Measurements from ENCODE around the gene AICDA.
"Not testable (repeated sequence)": the region's sequence is repeated elsewhere in the genome, so short reads cannot be mapped to it uniquely, and the experiment has no call there.

AICDA gene

GRCh38 chr12:8639936-8640335, 27.3 kb upstream of the AICDA start:
- Histone ChIP-seq H3K36me3 (no peaks in the 10 kb centered on the region), H3K9ac (no peak overlapping the region), H3K4me2 (no peak overlapping the region), H3K4me3 (no peak overlapping the region), H3K4me1 (peaks cover 14 to 28% (median 24%) of the 10 kb centered on the region in 10 experiments), H3K27ac (no peak overlapping the region), H4K20me1 (no peaks in the 10 kb centered on the region), H3K9me3 (replicated peaks in 1 of 11) (peaks cover 0 to 20% (median 4%) of the 10 kb centered on the region in 11 experiments; a peak in 8 of 22 replicates), H3K27me3 (no peaks in the 10 kb centered on the region)
- no peak for TF ChIP-seq Cebpa-rat (IDR thresholded peaks at IDR 0.05)

GRCh38 chr12:8638951-8639350, 26.3 kb upstream of the AICDA start:
- H3K4me1 ChIP-seq, result peaks cover 4 to 18% (median 14%) of the 10 kb centered on the region in 10 experiments
- H3K9ac ChIP-seq, result no peak overlapping the region
- H3K27me3 ChIP-seq, result no peaks in the 10 kb centered on the region
- no peak overlapping the region for H3K4me3 ChIP-seq
- no peaks in the 10 kb centered on the region for H3K36me3 ChIP-seq
- TF ChIP-seq Cebpa-rat (IDR thresholded peaks at IDR 0.05), result no peak
- no peaks in the 10 kb centered on the region for H4K20me1 ChIP-seq
- H3K4me2 ChIP-seq, result no peak overlapping the region
- H3K27ac ChIP-seq, result no peak overlapping the region
- peaks cover 0 to 25% (median 11%) of the 10 kb centered on the region in 11 experiments; a peak in 11 of 22 replicates for H3K9me3 ChIP-seq (replicated peaks in 1 of 11)

- Histone ChIP-seq H3K4me1 (peaks cover 0 to 12% (median 8%) of the 10 kb centered on the region in 10 experiments; a peak in 12 of 20 replicates), H3K9ac (no peak overlapping the region), H3K4me3 (no peak overlapping the region), H3K27ac (no peak overlapping the region), H3K36me3 (no peaks in the 10 kb centered on the region), H3K4me2 (peak overlapping the region in 7 of 11 experiments; percentile 7 to 52 (median 15); a peak in 7 of 22 replicates), H3K27me3 (no peaks in the 10 kb centered on the region), H3K9me3 (replicated peaks in 1 of 11) (peaks cover 7 to 37% (median 13%) of the 10 kb centered on the region in 11 experiments; a peak in 16 of 22 replicates), H4K20me1 (no peaks in the 10 kb centered on the region)
- no peak for TF ChIP-seq Cebpa-rat (IDR thresholded peaks at IDR 0.05)
These were observed 25.0 kb upstream of the AICDA start for GRCh38 chr12:8637666-8638065.

GRCh38 chr12:8637244-8637643, 24.6 kb upstream of the AICDA start:
- Histone ChIP-seq H4K20me1 (no peaks in the 10 kb centered on the region), H3K4me1 (peaks cover 0 to 12% (median 8%) of the 10 kb centered on the region in 10 experiments; a peak in 12 of 20 replicates), H3K9ac (no peak overlapping the region), H3K27ac (no peak overlapping the region), H3K36me3 (no peaks in the 10 kb centered on the region), H3K27me3 (no peaks in the 10 kb centered on the region), H3K9me3 (replicated peaks in 1 of 11) (peaks cover 8 to 35% (median 13%) of the 10 kb centered on the region in 11 experiments; a peak in 16 of 22 replicates), H3K4me2 (peak overlapping the region in 5 of 11 experiments; percentile 14 to 52 (median 25); a peak in 5 of 22 replicates), H3K4me3 (no peak overlapping the region)
- no peak for TF ChIP-seq Cebpa-rat (IDR thresholded peaks at IDR 0.05)

GRCh38 chr12:8636581-8636980, 23.9 kb upstream of the AICDA start:
- Histone ChIP-seq H3K27ac (no peak overlapping the region), H3K4me3 (no peak overlapping the region), H3K9ac (no peak overlapping the region), H3K36me3 (no peaks in the 10 kb centered on the region), H3K9me3 (replicated peaks in 1 of 11) (peaks cover 6 to 31% (median 13%) of the 10 kb centered on the region in 11 experiments; a peak in 16 of 22 replicates), H3K27me3 (no peaks in the 10 kb centered on the region), H3K4me2 (no peak overlapping the region), H4K20me1 (no peaks in the 10 kb centered on the region), H3K4me1 (peaks cover 0 to 12% (median 8%) of the 10 kb centered on the region in 10 experiments; a peak in 12 of 20 replicates)
- no peak for TF ChIP-seq Cebpa-rat (IDR thresholded peaks at IDR 0.05)

- not testable (repeated sequence) for H3K4me3 ChIP-seq, H3K36me3 ChIP-seq, H4K20me1 ChIP-seq, H3K4me2 ChIP-seq, H3K27ac ChIP-seq, H3K9ac ChIP-seq, H3K27me3 ChIP-seq
- Histone ChIP-seq H3K9me3 (replicated peaks in 1 of 11) (peaks cover 5 to 26% (median 13%) of the 10 kb centered on the region in 11 experiments; a peak in 16 of 22 replicates), H3K4me1 (peaks cover 0 to 12% (median 8%) of the 10 kb centered on the region in 10 experiments; a peak in 12 of 20 replicates)
These were observed 23.3 kb upstream of the AICDA start for GRCh38 chr12:8636007-8636346.

- Histone ChIP-seq H3K9me3 (replicated peaks in 1 of 11) (peaks cover 5 to 26% (median 13%) of the 10 kb centered on the region in 11 experiments; a peak in 16 of 22 replicates), H3K4me1 (peaks cover 0 to 12% (median 8%) of the 10 kb centered on the region in 10 experiments; a peak in 14 of 20 replicates)
- not testable (repeated sequence) for H3K27ac ChIP-seq, H3K9ac ChIP-seq, H4K20me1 ChIP-seq, H3K36me3 ChIP-seq, H3K27me3 ChIP-seq, H3K4me3 ChIP-seq, H3K4me2 ChIP-seq
These were observed 22.8 kb upstream of the AICDA start for GRCh38 chr12:8635342-8636006.

- no peaks in the 10 kb centered on the region for H3K36me3 ChIP-seq
- peak overlapping the region in 10 of 11 experiments; percentile 58 to 82 (median 68); a peak in 17 of 22 replicates for H3K4me2 ChIP-seq
- no peaks in the 10 kb centered on the region for H4K20me1 ChIP-seq
- H3K27ac ChIP-seq, result peak overlapping the region in 9 of 11 experiments; percentile 4 to 63 (median 57); a peak in 12 of 22 replicates
- no peaks in the 10 kb centered on the region for H3K27me3 ChIP-seq
- H3K9me3 ChIP-seq (replicated peaks in 1 of 11), result peaks cover 5 to 26% (median 13%) of the 10 kb centered on the region in 11 experiments; a peak in 17 of 22 replicates
- no peak overlapping the region for H3K4me3 ChIP-seq
- TF ChIP-seq Cebpa-rat (IDR thresholded peaks at IDR 0.05), result no peak
- H3K4me1 ChIP-seq, result peaks cover 18 to 24% (median 22%) of the 10 kb centered on the region in 10 experiments
- peak overlapping the region in 1 of 11 experiments; percentile 23; a peak in 2 of 22 replicates for H3K9ac ChIP-seq
These were observed 17.5 kb upstream of the AICDA start for GRCh38 chr12:8630131-8630530.

GRCh38 chr12:8629486-8630033, 16.9 kb upstream of the AICDA start:
- no peaks in the 10 kb centered on the region for H3K27me3 ChIP-seq
- peak overlapping the region; percentile 58 to 82 (median 68) for H3K4me2 ChIP-seq
- H4K20me1 ChIP-seq, result no peaks in the 10 kb centered on the region
- peaks cover 18 to 24% (median 22%) of the 10 kb centered on the region in 10 experiments for H3K4me1 ChIP-seq
- no peaks in the 10 kb centered on the region for H3K36me3 ChIP-seq
- no peak for TF ChIP-seq Cebpa-rat (IDR thresholded peaks at IDR 0.05)
- H3K9me3 ChIP-seq (replicated peaks in 1 of 11), result peaks cover 5 to 28% (median 16%) of the 10 kb centered on the region in 11 experiments; a peak in 19 of 22 replicates
- peak overlapping the region in 7 of 11 experiments; percentile 8 to 54 (median 46); a peak in 10 of 22 replicates for H3K9ac ChIP-seq
- H3K27ac ChIP-seq, result peak overlapping the region; percentile 18 to 63 (median 54); a peak in 19 of 22 replicates
- H3K4me3 ChIP-seq, result no peak overlapping the region

Data from BLaER1 treated with 17β-estradiol and CSF1 and Interleukin-3, amounts not matched to agents 10 nM and 100 nM (cell line).